OCI-LY1 (cell line): Measurements from ENCODE around the gene CD33.

Experiments
- H2AFZ ChIP-seq: fragments of 200-600 bp; sonication (generic), shearing (Covaris generic); 2 replicates; pipeline ENCODE4 v1.6.0; 2014; ENCODE audit warnings: antibody characterized with exemption, mild to moderate bottlenecking, low read length
- H3F3A ChIP-seq: fragments of 200-600 bp; sonication (generic), shearing (Covaris generic); 2 replicates; pipeline ENCODE4 v1.6.0; 2014; ENCODE audit warnings: mild to moderate bottlenecking, antibody characterized with exemption, low read length, moderate library complexity; ENCODE audit not compliant: insufficient read depth
- H3K27ac ChIP-seq: fragments of 200-600 bp; sonication (generic); 2 replicates; pipeline ENCODE4 v1.5.1; 2014; ENCODE audit warnings: low read length, mixed run types, mild to moderate bottlenecking, low read depth; ENCODE audit not compliant: poor library complexity, severe bottlenecking
- H3K27me3 ChIP-seq: fragments of 200-600 bp; sonication (generic); 2 replicates; pipeline ENCODE4 v1.6.0; 2014; ENCODE audit warnings: antibody characterized with exemption, mild to moderate bottlenecking, low read length, moderate library complexity; ENCODE audit not compliant: insufficient read depth
- H3K36me3 ChIP-seq: fragments of 200-600 bp; sonication (generic); 2 replicates; pipeline ENCODE4 v1.6.1; 2014; ENCODE audit warnings: mild to moderate bottlenecking, antibody characterized with exemption, low read length, moderate library complexity, mixed read lengths; ENCODE audit not compliant: insufficient read depth
- H3K4me1 ChIP-seq: fragments of 200-600 bp; sonication (generic); 2 replicates; pipeline ENCODE4 v1.5.1; 2014; ENCODE audit warnings: mild to moderate bottlenecking, low read length, moderate library complexity; ENCODE audit not compliant: insufficient read depth, severe bottlenecking
- H3K4me2 ChIP-seq: fragments of 200-600 bp; sonication (generic), shearing (Covaris generic); 2 replicates; pipeline ENCODE4 v1.6.1; 2014; ENCODE audit warnings: low read length
- H3K4me3 ChIP-seq: fragments of 200-600 bp; sonication (generic); 2 replicates; pipeline ENCODE4 v1.5.1; 2014; ENCODE audit warnings: low read length, low read depth, mild to moderate bottlenecking, mixed read lengths; ENCODE audit not compliant: poor library complexity, severe bottlenecking
- H3K79me2 ChIP-seq: fragments of 200-600 bp; shearing (Covaris generic); 2 replicates; pipeline ENCODE4 v1.6.1; 2016; ENCODE audit warnings: mixed run types, low read length, mixed read lengths; ENCODE audit not compliant: insufficient read depth
- H3K9ac ChIP-seq: fragments of 200-600 bp; sonication (generic), shearing (Covaris generic); 2 replicates; pipeline ENCODE4 v1.6.1; 2014; ENCODE audit warnings: mild to moderate bottlenecking, low read length, mixed read lengths
- H3K9me2 ChIP-seq: fragments of 200-600 bp; sonication (generic), shearing (Covaris generic); 2 replicates; pipeline ENCODE4 v1.6.1; 2014; ENCODE audit warnings: low read depth, mild to moderate bottlenecking, low read length, mixed read lengths
- H3K9me3 ChIP-seq: fragments of 200-600 bp; shearing (Covaris generic); 2 replicates; pipeline ENCODE4 v1.6.1; 2014; ENCODE audit warnings: low read length, mixed read lengths
- H4K20me1 ChIP-seq: fragments of 200-600 bp; sonication (generic), shearing (Covaris generic); 2 replicates; pipeline ENCODE4 v1.6.0; 2016; ENCODE audit warnings: mild to moderate bottlenecking, low read length; ENCODE audit not compliant: insufficient read depth
- CTCF ChIP-seq: fragments of 200-600 bp; sonication (generic), shearing (Covaris generic); IDR thresholded peaks from 2 replicates; pipeline ENCODE4 v1.5.1; 2017; ENCODE audit warnings: mild to moderate bottlenecking, antibody characterized with exemption, low read length, moderate library complexity, mixed read lengths
- EZH2 ChIP-seq: fragments of 200-600 bp; sonication (generic), shearing (Covaris generic); IDR thresholded peaks from 2 replicates; pipeline ENCODE4 v1.8.0; 2017; ENCODE audit warnings: borderline replicate concordance, mixed run types, mild to moderate bottlenecking, antibody characterized with exemption, low read length, moderate library complexity, mixed read lengths

Gene CD33

GRCh38 chr19:51251468-51251820 is 26.6 kb downstream of the CD33 start:
- Histone ChIP-seq H3K4me1 (no peaks in the 10 kb centered on the region), H4K20me1 (no peaks in the 10 kb centered on the region), H3K79me2 (no peaks in the 10 kb centered on the region), H3K36me3 (no peaks in the 10 kb centered on the region), H3K27ac (no peak overlapping the region), H3K4me3 (no peak overlapping the region), H3K9me2 (no peaks in the 10 kb centered on the region), H3K27me3 (no peaks in the 10 kb centered on the region; the same call in 1 of the 2 replicates), H3K9me3 (no peaks in the 10 kb centered on the region), H3K9ac (no peak overlapping the region), H3K4me2 (no peak overlapping the region), H2AFZ (no peak overlapping the region), H3F3A (no peaks in the 10 kb centered on the region)
- TF ChIP-seq CTCF (no peak), EZH2 (no peak)

GRCh38 chr19:51252306-51253079 is 27.6 kb downstream of the CD33 start:
- H3K9me2 ChIP-seq, result no peaks in the 10 kb centered on the region
- no peaks in the 10 kb centered on the region for H3K9me3 ChIP-seq
- no peaks in the 10 kb centered on the region; the same call in 1 of the 2 replicates for H3K27me3 ChIP-seq
- no peaks in the 10 kb centered on the region for H3F3A ChIP-seq
- no peaks in the 10 kb centered on the region for H3K79me2 ChIP-seq
- no peak for TF ChIP-seq EZH2
- no peak for TF ChIP-seq CTCF
- no peak overlapping the region for H3K27ac ChIP-seq
- H3K9ac ChIP-seq, result no peak overlapping the region
- no peaks in the 10 kb centered on the region for H4K20me1 ChIP-seq
- no peaks in the 10 kb centered on the region for H3K4me1 ChIP-seq
- no peak overlapping the region for H2AFZ ChIP-seq
- H3K4me2 ChIP-seq, result no peak overlapping the region
- no peaks in the 10 kb centered on the region for H3K36me3 ChIP-seq
- H3K4me3 ChIP-seq, result no peak overlapping the region

- Histone ChIP-seq H3K79me2 (no peaks in the 10 kb centered on the region), H3K36me3 (no peaks in the 10 kb centered on the region), H3K4me1 (no peaks in the 10 kb centered on the region), H3K9me2 (no peaks in the 10 kb centered on the region), H2AFZ (no peak overlapping the region), H3K4me2 (no peak overlapping the region), H3K27ac (no peak overlapping the region), H3K27me3 (no peaks in the 10 kb centered on the region; the same call in 1 of the 2 replicates), H3K4me3 (no peak overlapping the region), H3K9me3 (no peaks in the 10 kb centered on the region), H3F3A (no peaks in the 10 kb centered on the region), H3K9ac (no peak overlapping the region), H4K20me1 (no peaks in the 10 kb centered on the region)
- TF ChIP-seq CTCF (no peak), EZH2 (no peak)
Measured at GRCh38 chr19:51253088-51253806, 28.4 kb downstream of the CD33 start.
